Trophoblast cell (in vitro differentiated cells and primary cell): ENCODE results near the gene CCDC6.

ENCODE experiments used
- DNase-seq, 2 donors: peaks; one replicate each; pipeline ENCODE4 v3.0.0-alpha.2; 2016
- H2AFZ ChIP-seq: 2 replicates; pipeline ENCODE4 v1.6.1; 2013; ENCODE audit warnings: low read length, moderate library complexity, mild to moderate bottlenecking; ENCODE audit not compliant: insufficient read depth, poor library complexity
- H2AK5ac ChIP-seq: 2 replicates; pipeline ENCODE4 v1.6.1; 2013; ENCODE audit warnings: mild to moderate bottlenecking, low read length
- H2BK120ac ChIP-seq: 2 replicates; pipeline ENCODE4 v1.6.1; 2013; ENCODE audit warnings: low read length, mild to moderate bottlenecking, moderate library complexity; ENCODE audit not compliant: insufficient read depth, poor library complexity
- H2BK12ac ChIP-seq: 2 replicates; pipeline ENCODE4 v1.6.1; 2013; ENCODE audit warnings: mild to moderate bottlenecking, low read length, moderate library complexity
- H2BK5ac ChIP-seq: 2 replicates; pipeline ENCODE4 v1.6.1; 2013; ENCODE audit warnings: low read length, low read depth, moderate library complexity, mild to moderate bottlenecking; ENCODE audit not compliant: poor library complexity
- H3K14ac ChIP-seq: 2 replicates; pipeline ENCODE4 v1.6.1; 2013; ENCODE audit warnings: mild to moderate bottlenecking, low read length
- H3K18ac ChIP-seq: 2 replicates; pipeline ENCODE4 v1.6.1; 2013; ENCODE audit warnings: mild to moderate bottlenecking, low read length
- H3K23ac ChIP-seq: 2 replicates; pipeline ENCODE4 v1.6.1; 2013; ENCODE audit warnings: low read length
- H3K27ac ChIP-seq: 2 replicates; pipeline ENCODE4 v1.5.1; 2013; ENCODE audit warnings: low read depth, mild to moderate bottlenecking, inconsistent platforms, low read length, moderate library complexity
- H3K27me3 ChIP-seq: 2 replicates; pipeline ENCODE4 v1.6.1; 2013; ENCODE audit warnings: inconsistent platforms, mild to moderate bottlenecking, low read length, moderate library complexity; ENCODE audit not compliant: insufficient read depth
- H3K36me3 ChIP-seq, 2 experiments: 1 replicate in 1 of 2; 2 replicates in 1 of 2; pipeline ENCODE4 v1.6.1; 2013; ENCODE audit warnings: low read length in 2 of 2, mild to moderate bottlenecking in 2 of 2, moderate library complexity in 1 of 2; ENCODE audit not compliant: insufficient read depth in 2 of 2, control insufficient read depth in 1 of 2
- H3K4ac ChIP-seq: 2 replicates; pipeline ENCODE4 v1.6.1; 2013; ENCODE audit warnings: low read depth, mild to moderate bottlenecking, low read length, moderate library complexity
- H3K4me1 ChIP-seq, 2 experiments: 1 replicate in 1 of 2; 2 replicates in 1 of 2; pipeline ENCODE4 v1.6.1; 2013; ENCODE audit warnings: low read length in 2 of 2, mild to moderate bottlenecking in 2 of 2, moderate library complexity in 1 of 2; ENCODE audit not compliant: insufficient read depth in 2 of 2, control insufficient read depth in 1 of 2
- H3K4me2 ChIP-seq: 2 replicates; pipeline ENCODE4 v1.6.1; 2013; ENCODE audit warnings: inconsistent platforms, mild to moderate bottlenecking, low read length, moderate library complexity
- H3K4me3 ChIP-seq: 2 replicates; pipeline ENCODE4 v1.5.1; 2013; ENCODE audit warnings: mild to moderate bottlenecking, low read depth, low read length, inconsistent platforms
- H3K79me1 ChIP-seq: one replicate; pipeline ENCODE4 v1.6.1; 2013; ENCODE audit warnings: low read length
- H3K79me2 ChIP-seq: 2 replicates; pipeline ENCODE4 v1.6.1; 2013; ENCODE audit warnings: low read length, mild to moderate bottlenecking; ENCODE audit not compliant: control insufficient read depth, insufficient read depth, poor library complexity
- H3K9ac ChIP-seq: 2 replicates; pipeline ENCODE4 v1.6.1; 2013; ENCODE audit warnings: mild to moderate bottlenecking, low read length
- H3K9me3 ChIP-seq: 2 replicates; pipeline ENCODE4 v1.6.1; 2013; ENCODE audit warnings: low read depth, mild to moderate bottlenecking, control low read depth, inconsistent platforms, low read length; ENCODE audit not compliant: insufficient read depth
- H4K12ac ChIP-seq: 2 replicates; pipeline ENCODE4 v1.6.1; 2013; ENCODE audit warnings: low read depth, mild to moderate bottlenecking, low read length, moderate library complexity
- H4K8ac ChIP-seq: 2 replicates; pipeline ENCODE4 v1.6.1; 2013; ENCODE audit warnings: low read depth, mild to moderate bottlenecking, low read length, moderate library complexity
- H4K91ac ChIP-seq: one replicate; pipeline ENCODE4 v1.6.1; 2013; ENCODE audit warnings: low read depth, mild to moderate bottlenecking, low read length, moderate library complexity
- WGBS: extraction: QIAGEN DNeasy Blood & Tissue Kit; methylation state at CpG from one replicate; pipeline ENCODE4 v1.1.7; 2013; ENCODE audit warnings: missing lambda C conversion rate; ENCODE audit not compliant: insufficient read length, insufficient coverage; ENCODE audit errors: extremely low coverage; 5-methylcytosine and 5-hydroxymethylcytosine counted together

The CCDC6 gene

GRCh38 chr10:59781511-59781910, 124.8 kb downstream of the CCDC6 start:
- H2AFZ ChIP-seq: no peak overlapping the region
- peaks cover 2% of the 10 kb centered on the region for H3K9me3 ChIP-seq
- peak in 1 of 2 donors; percentile 41 for DNase-seq
- no peak overlapping the region for H3K18ac ChIP-seq
- no peaks in the 10 kb centered on the region for H3K27me3 ChIP-seq
- H3K79me1 ChIP-seq: no peaks in the 10 kb centered on the region
- no peak overlapping the region for H4K91ac ChIP-seq
- no peak overlapping the region for H3K4me2 ChIP-seq
- peaks cover 0 to 3% of the 10 kb centered on the region in 2 experiments for H3K36me3 ChIP-seq
- no peak overlapping the region for H3K23ac ChIP-seq
- no peak overlapping the region for H4K12ac ChIP-seq
- no peak overlapping the region for H3K4me3 ChIP-seq
- no peaks in the 10 kb centered on the region for H3K4me1 ChIP-seq
- H3K9ac ChIP-seq: no peak overlapping the region
- H3K79me2 ChIP-seq: no peaks in the 10 kb centered on the region
- H3K14ac ChIP-seq: no peak overlapping the region
- H2AK5ac ChIP-seq: no peak overlapping the region
- no peak overlapping the region for H2BK12ac ChIP-seq
- H3K4ac ChIP-seq: no peak overlapping the region
- H2BK120ac ChIP-seq: no peak overlapping the region
- no peak overlapping the region for H3K27ac ChIP-seq
- no peak overlapping the region for H2BK5ac ChIP-seq
- no CpG with 5 or more reads among the region's 8 CpGs for WGBS
- H4K8ac ChIP-seq: no peak overlapping the region

GRCh38 chr10:59779756-59780533, 126.4 kb downstream of the CCDC6 start:
- no peak overlapping the region for H2BK12ac ChIP-seq
- H4K91ac ChIP-seq: no peak overlapping the region
- H3K27me3 ChIP-seq: no peaks in the 10 kb centered on the region
- H3K9me3 ChIP-seq: peaks cover 2% of the 10 kb centered on the region
- H3K4me3 ChIP-seq: no peak overlapping the region
- H3K79me1 ChIP-seq: no peaks in the 10 kb centered on the region
- no CpG with 5 or more reads among the region's 6 CpGs for WGBS
- no peak overlapping the region for H4K12ac ChIP-seq
- H3K79me2 ChIP-seq: no peaks in the 10 kb centered on the region
- no peak overlapping the region for H3K4me2 ChIP-seq
- H3K18ac ChIP-seq: no peak overlapping the region
- DNase-seq: no peak
- H3K9ac ChIP-seq: no peak overlapping the region
- H3K23ac ChIP-seq: no peak overlapping the region
- no peak overlapping the region for H2AFZ ChIP-seq
- H2BK120ac ChIP-seq: peak overlapping the region; percentile 15
- H4K8ac ChIP-seq: no peak overlapping the region
- no peaks in the 10 kb centered on the region for H3K4me1 ChIP-seq
- no peak overlapping the region for H2AK5ac ChIP-seq
- H3K14ac ChIP-seq: no peak overlapping the region
- no peak overlapping the region for H2BK5ac ChIP-seq
- peak overlapping the region; percentile 19 for H3K27ac ChIP-seq
- no peak overlapping the region for H3K4ac ChIP-seq
- H3K36me3 ChIP-seq: no peaks in the 10 kb centered on the region

- no peak overlapping the region for H2BK12ac ChIP-seq
- no peak overlapping the region for H3K4me3 ChIP-seq
- no peaks in the 10 kb centered on the region for H3K79me2 ChIP-seq
- peaks cover 9% of the 10 kb centered on the region for H3K9me3 ChIP-seq
- H3K27ac ChIP-seq: no peak overlapping the region
- H3K79me1 ChIP-seq: no peaks in the 10 kb centered on the region
- H3K14ac ChIP-seq: no peak overlapping the region
- no peak overlapping the region for H3K9ac ChIP-seq
- H2AK5ac ChIP-seq: no peak overlapping the region
- no peak overlapping the region for H4K91ac ChIP-seq
- H2BK120ac ChIP-seq: no peak overlapping the region
- no peak overlapping the region for H4K12ac ChIP-seq
- DNase-seq: peak; percentile 61 to 91
- no peaks in the 10 kb centered on the region for H3K27me3 ChIP-seq
- H3K4me2 ChIP-seq: no peak overlapping the region
- H3K4ac ChIP-seq: no peak overlapping the region
- no CpG with 5 or more reads among the region's 6 CpGs for WGBS
- no peak overlapping the region for H4K8ac ChIP-seq
- H2AFZ ChIP-seq: no peak overlapping the region
- no peak overlapping the region for H3K23ac ChIP-seq
- no peaks in the 10 kb centered on the region for H3K4me1 ChIP-seq
- H3K18ac ChIP-seq: no peak overlapping the region
- H2BK5ac ChIP-seq: no peak overlapping the region
- H3K36me3 ChIP-seq: no peaks in the 10 kb centered on the region
Observed at GRCh38 chr10:59774451-59774850, 131.9 kb downstream of the CCDC6 start.

GRCh38 chr10:59773088-59773487, 133.3 kb downstream of the CCDC6 start:
- Histone ChIP-seq H3K27me3 (no peaks in the 10 kb centered on the region), H2BK120ac (no peak overlapping the region), H3K4me3 (no peak overlapping the region), H4K8ac (no peak overlapping the region), H3K9me3 (peaks cover 9% of the 10 kb centered on the region), H3K79me1 (no peaks in the 10 kb centered on the region), H2BK5ac (no peak overlapping the region), H3K9ac (no peak overlapping the region), H3K18ac (no peak overlapping the region), H2AK5ac (no peak overlapping the region), H3K14ac (no peak overlapping the region), H2AFZ (no peak overlapping the region), H3K23ac (no peak overlapping the region), H2BK12ac (no peak overlapping the region), H3K4me1 (no peaks in the 10 kb centered on the region), H3K79me2 (no peaks in the 10 kb centered on the region), H3K4ac (no peak overlapping the region), H4K12ac (no peak overlapping the region), H3K36me3 (no peaks in the 10 kb centered on the region), H4K91ac (no peak overlapping the region), H3K4me2 (no peak overlapping the region), H3K27ac (no peak overlapping the region)
- DNase-seq: no peak
- no CpG with 5 or more reads among the region's 2 CpGs for WGBS
